ENCODE data around the gene PSMD11.

The PSMD11 gene

GRCh38 chr17:32491371-32492263 lies 47.3 kb downstream of the PSMD11 start:
- DNase-seq: no peak

- no peak for DNase-seq
Observed at GRCh38 chr17:32492264-32492589, 47.9 kb downstream of the PSMD11 start.

GRCh38 chr17:32492648-32493289 lies 48.5 kb downstream of the PSMD11 start:
- no peak for DNase-seq

- no peak for DNase-seq
Observed at GRCh38 chr17:32493571-32493970, 49.3 kb downstream of the PSMD11 start.

- DNase-seq: no peak
Observed at GRCh38 chr17:32493976-32494513, 49.7 kb downstream of the PSMD11 start.

- DNase-seq: no peak
Observed at GRCh38 chr17:32494621-32495358, 50.5 kb downstream of the PSMD11 start.

- DNase-seq: no peak
Observed at GRCh38 chr17:32495359-32496231, 51.3 kb downstream of the PSMD11 start.

GRCh38 chr17:32496395-32497073 lies 52.2 kb downstream of the PSMD11 start:
- peak; percentile 59 for DNase-seq

- no peak for DNase-seq
Observed at GRCh38 chr17:32497431-32498205, 53.3 kb downstream of the PSMD11 start.

- DNase-seq: no peak
Observed at GRCh38 chr17:32498391-32498790, 54.1 kb downstream of the PSMD11 start.

- no peak for DNase-seq
Observed at GRCh38 chr17:32502013-32502412, 57.7 kb downstream of the PSMD11 start.

- DNase-seq: no peak
Observed at GRCh38 chr17:32502710-32503109, 58.4 kb downstream of the PSMD11 start.

GRCh38 chr17:32503251-32504165 lies 59.2 kb downstream of the PSMD11 start:
- DNase-seq: no peak

GRCh38 chr17:32504166-32504990 lies 60.1 kb downstream of the PSMD11 start:
- DNase-seq: no peak

- DNase-seq: no peak
Observed at GRCh38 chr17:32508926-32509325, 64.6 kb downstream of the PSMD11 start.

GRCh38 chr17:32510466-32510865 lies 66.2 kb downstream of the PSMD11 start:
- no peak for DNase-seq

GRCh38 chr17:32512328-32512727 lies 68.0 kb downstream of the PSMD11 start:
- DNase-seq: no peak

- no peak for DNase-seq
Observed at GRCh38 chr17:32513579-32513978, 69.3 kb downstream of the PSMD11 start.

GRCh38 chr17:32514606-32515005 lies 70.3 kb downstream of the PSMD11 start:
- DNase-seq: no peak

All from NCI-H226 (cell line).